ENCODE measurements around the gene ZDHHC14. TPM values are rescaled to one million over a fixed set of nuclear protein-coding genes. Genes with fewer than 3 reads are reported as not detected.

The ZDHHC14 gene
- total and polyA plus RNA-seq, 4 donors, result 12.3 to 46.8 (median 28.1) TPM

DNA sequence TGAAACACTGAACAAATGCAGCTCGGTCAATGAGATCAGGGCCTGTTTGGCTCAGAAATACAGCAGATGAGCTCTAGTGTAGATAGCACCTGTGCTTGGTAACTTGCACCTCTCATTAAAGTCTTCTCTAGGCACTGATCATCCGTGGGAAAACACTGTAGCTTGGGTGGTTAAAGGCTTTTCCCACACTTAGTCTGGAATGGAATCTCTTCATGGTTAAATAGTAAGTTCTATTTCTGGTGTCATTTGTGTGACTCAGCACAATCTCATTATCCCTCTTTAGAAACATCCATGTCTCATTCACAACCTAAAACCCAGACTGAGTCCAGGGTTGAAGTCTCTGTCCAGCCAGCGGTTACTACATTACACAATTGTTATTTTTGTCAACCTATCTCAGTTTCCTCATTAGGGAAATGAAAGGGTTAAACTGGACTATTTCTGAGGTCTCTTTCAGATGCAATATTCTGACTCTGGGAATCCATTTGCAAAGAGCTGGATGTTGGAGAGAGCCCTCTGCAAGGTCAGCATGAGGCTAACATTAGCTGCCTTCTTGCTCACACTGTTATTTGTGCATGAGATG, 125.0 kb downstream of the ZDHHC14 start:
- Histone ChIP-seq H3K9me3 (ENCODE audit: control insufficient read depth, insufficient read depth, low read length) (peaks cover 3% of the 10 kb centered on the region), H3K27ac (ENCODE audit: low read depth, low read length) (no peak overlapping the region), H3K4me1 (ENCODE audit: control insufficient read depth, insufficient read depth, low read length) (no peaks in the 10 kb centered on the region), H3K36me3 (ENCODE audit: control insufficient read depth, insufficient read depth, low read length) (no peaks in the 10 kb centered on the region), H3K27me3 (ENCODE audit: control insufficient read depth, insufficient read depth, low read length) (no peaks in the 10 kb centered on the region), H3K4me3 (ENCODE audit: low read depth, low read length) (no peak overlapping the region)
- WGBS (ENCODE audit: insufficient coverage), result 100% methylated on average over 1 of the region's 3 CpGs
- no peak for DNase-seq (ENCODE audit: low read depth in 4 of 6, low spot score in 6 of 6)

- DNase-seq (ENCODE audit: low read depth in 4 of 6, low spot score in 6 of 6), result no peak
- Histone ChIP-seq H3K4me1 (ENCODE audit: control insufficient read depth, insufficient read depth, low read length) (peaks cover 15% of the 10 kb centered on the region), H3K27ac (ENCODE audit: low read depth, low read length) (no peak overlapping the region), H3K9me3 (ENCODE audit: control insufficient read depth, insufficient read depth, low read length) (peaks cover 3% of the 10 kb centered on the region), H3K27me3 (ENCODE audit: control insufficient read depth, insufficient read depth, low read length) (no peaks in the 10 kb centered on the region), H3K36me3 (ENCODE audit: control insufficient read depth, insufficient read depth, low read length) (no peaks in the 10 kb centered on the region), H3K4me3 (ENCODE audit: low read depth, low read length) (no peak overlapping the region)
- 81% methylated on average over 12 of the region's 24 CpGs for WGBS (ENCODE audit: insufficient coverage)
These were observed 129.6 kb downstream of the ZDHHC14 start for GRCh38 chr6:157510323-157511188.

DNA sequence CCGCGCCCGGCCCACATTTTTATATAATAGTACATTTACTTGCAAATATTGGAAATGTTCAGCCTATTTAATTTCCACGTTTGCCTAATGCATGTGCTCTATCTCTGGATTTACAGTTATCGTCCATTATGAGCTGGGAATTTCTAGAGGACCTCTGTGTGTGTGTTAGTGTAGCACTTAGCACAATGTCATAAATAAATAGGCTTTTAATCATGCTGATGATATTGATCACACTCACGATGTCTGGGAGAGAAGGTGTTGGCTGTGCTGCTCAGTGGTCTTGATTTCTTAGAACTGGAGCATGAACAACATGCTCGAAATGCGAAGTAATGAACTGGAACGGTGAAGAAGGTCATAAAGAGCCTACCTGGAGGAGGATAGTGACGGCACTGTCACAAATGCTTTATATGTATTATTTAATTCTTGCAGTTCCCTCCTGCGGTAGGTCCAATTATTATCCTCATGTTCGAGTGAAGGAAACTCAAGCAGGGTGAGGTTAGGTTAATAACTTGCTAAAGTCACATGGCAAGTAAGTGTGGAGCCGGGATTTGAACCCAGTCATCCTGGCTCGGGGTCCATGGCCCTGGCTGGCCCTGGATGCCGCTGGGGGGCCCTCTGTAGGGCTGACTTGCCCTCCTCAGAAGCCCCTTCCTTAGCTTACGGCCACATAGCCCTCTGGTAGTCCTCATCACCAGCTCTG, 130.8 kb downstream of the ZDHHC14 start:
- Histone ChIP-seq H3K27ac (ENCODE audit: low read depth, low read length) (no peak overlapping the region), H3K36me3 (ENCODE audit: control insufficient read depth, insufficient read depth, low read length) (no peaks in the 10 kb centered on the region), H3K27me3 (ENCODE audit: control insufficient read depth, insufficient read depth, low read length) (no peaks in the 10 kb centered on the region), H3K9me3 (ENCODE audit: control insufficient read depth, insufficient read depth, low read length) (no peaks in the 10 kb centered on the region), H3K4me1 (ENCODE audit: control insufficient read depth, insufficient read depth, low read length) (peaks cover 15% of the 10 kb centered on the region), H3K4me3 (ENCODE audit: low read depth, low read length) (no peak overlapping the region)
- DNase-seq (ENCODE audit: low read depth in 4 of 6, low spot score in 6 of 6), result no peak
- 93% methylated on average over 11 of the region's 16 CpGs for WGBS (ENCODE audit: insufficient coverage)

DNA sequence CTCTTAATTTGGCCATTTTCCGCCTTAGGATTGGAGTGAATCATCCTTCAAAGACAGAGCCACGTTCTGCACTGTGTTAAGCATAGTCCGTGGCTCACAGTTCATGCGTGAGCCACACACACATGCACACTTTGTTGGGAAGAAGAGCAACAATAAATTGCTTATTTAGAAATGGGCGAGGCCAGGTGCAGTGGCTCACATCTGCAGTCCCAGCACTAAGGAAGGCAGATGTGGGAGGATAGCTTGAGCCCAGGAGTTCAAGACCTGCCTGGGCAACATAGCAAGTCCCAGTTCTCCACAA, 131.3 kb downstream of the ZDHHC14 start:
- Histone ChIP-seq H3K36me3 (ENCODE audit: control insufficient read depth, insufficient read depth, low read length) (no peaks in the 10 kb centered on the region), H3K9me3 (ENCODE audit: control insufficient read depth, insufficient read depth, low read length) (no peaks in the 10 kb centered on the region), H3K27ac (ENCODE audit: low read depth, low read length) (no peak overlapping the region), H3K4me1 (ENCODE audit: control insufficient read depth, insufficient read depth, low read length) (peaks cover 19% of the 10 kb centered on the region), H3K4me3 (ENCODE audit: low read depth, low read length) (no peak overlapping the region), H3K27me3 (ENCODE audit: control insufficient read depth, insufficient read depth, low read length) (no peaks in the 10 kb centered on the region)
- 68% methylated on average over 4 of the region's 5 CpGs for WGBS (ENCODE audit: insufficient coverage)
- no peak for DNase-seq (ENCODE audit: low read depth in 4 of 6, low spot score in 6 of 6)

- peak overlapping the region; percentile 36 for H3K27ac ChIP-seq (ENCODE audit: low read depth, low read length)
- DNase-seq (ENCODE audit: low read depth in 4 of 6, low spot score in 6 of 6), result peak in 2 of 6 donors; percentile 62 to 91
- no peaks in the 10 kb centered on the region for H3K27me3 ChIP-seq (ENCODE audit: control insufficient read depth, insufficient read depth, low read length)
- H3K36me3 ChIP-seq (ENCODE audit: control insufficient read depth, insufficient read depth, low read length), result no peaks in the 10 kb centered on the region
- H3K4me3 ChIP-seq (ENCODE audit: low read depth, low read length), result no peak overlapping the region
- peaks cover 25% of the 10 kb centered on the region for H3K4me1 ChIP-seq (ENCODE audit: control insufficient read depth, insufficient read depth, low read length)
- H3K9me3 ChIP-seq (ENCODE audit: control insufficient read depth, insufficient read depth, low read length), result no peaks in the 10 kb centered on the region
- 37% methylated on average over 2 of the region's 9 CpGs for WGBS (ENCODE audit: insufficient coverage)
These were observed 132.1 kb downstream of the ZDHHC14 start for GRCh38 chr6:157513004-157513603.

- Histone ChIP-seq H3K27me3 (ENCODE audit: control insufficient read depth, insufficient read depth, low read length) (no peaks in the 10 kb centered on the region), H3K9me3 (ENCODE audit: control insufficient read depth, insufficient read depth, low read length) (no peaks in the 10 kb centered on the region), H3K4me3 (ENCODE audit: low read depth, low read length) (no peak overlapping the region), H3K36me3 (ENCODE audit: control insufficient read depth, insufficient read depth, low read length) (no peaks in the 10 kb centered on the region), H3K27ac (ENCODE audit: low read depth, low read length) (no peak overlapping the region), H3K4me1 (ENCODE audit: control insufficient read depth, insufficient read depth, low read length) (peaks cover 25% of the 10 kb centered on the region)
- WGBS (ENCODE audit: insufficient coverage), result 96% methylated on average over 5 of the region's 13 CpGs
- no peak for DNase-seq (ENCODE audit: low read depth in 4 of 6, low spot score in 6 of 6)
These were observed 132.9 kb downstream of the ZDHHC14 start for GRCh38 chr6:157513619-157514485.

DNA sequence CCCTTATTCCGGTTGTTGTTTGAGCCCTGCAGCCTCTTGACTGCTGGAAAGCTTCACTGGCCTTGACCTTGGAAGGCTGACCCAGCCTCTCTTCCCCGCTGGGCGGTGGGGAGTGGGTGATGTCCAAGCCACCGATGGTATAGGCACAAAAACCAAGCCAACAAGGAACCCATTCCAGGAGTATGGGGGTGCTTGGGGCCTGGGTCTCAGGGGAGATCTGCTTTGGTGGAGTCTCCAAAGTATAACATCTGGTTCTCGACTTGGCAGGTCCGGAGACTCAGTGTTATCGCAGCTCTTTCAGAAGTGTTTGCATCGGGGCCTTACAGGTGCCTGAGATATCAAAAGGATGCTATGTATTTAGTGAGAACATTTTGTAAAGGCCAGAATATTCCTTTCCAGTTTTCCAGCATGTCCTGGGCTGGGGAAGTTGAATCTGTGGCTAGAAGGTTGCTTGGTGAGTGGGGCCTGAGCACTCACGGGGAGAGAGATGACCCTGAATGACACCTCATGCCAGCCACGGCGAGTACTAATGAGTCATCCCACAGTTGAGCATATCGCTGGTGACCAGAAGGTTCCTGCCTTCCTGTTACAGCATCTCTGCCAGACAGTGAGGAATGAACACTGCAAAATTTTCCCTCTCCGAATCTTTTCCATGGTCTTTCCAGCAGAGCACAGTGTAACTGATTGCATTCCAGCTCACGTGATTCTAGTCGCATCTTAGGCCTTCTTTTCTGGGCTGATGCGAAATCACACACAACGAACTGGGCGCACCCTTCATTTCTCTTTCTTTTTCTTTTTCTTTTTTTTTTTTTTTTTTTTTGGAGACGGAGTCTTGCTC, 133.9 kb downstream of the ZDHHC14 start:
- no peaks in the 10 kb centered on the region for H3K36me3 ChIP-seq (ENCODE audit: control insufficient read depth, insufficient read depth, low read length)
- no peaks in the 10 kb centered on the region for H3K9me3 ChIP-seq (ENCODE audit: control insufficient read depth, insufficient read depth, low read length)

GRCh38 chr6:157516319-157517026, 135.5 kb downstream of the ZDHHC14 start:
- no peak for DNase-seq (ENCODE audit: low read depth in 4 of 6, low spot score in 6 of 6)
- Histone ChIP-seq H3K4me3 (ENCODE audit: low read depth, low read length) (no peak overlapping the region), H3K27me3 (ENCODE audit: control insufficient read depth, insufficient read depth, low read length) (no peaks in the 10 kb centered on the region), H3K9me3 (ENCODE audit: control insufficient read depth, insufficient read depth, low read length) (no peaks in the 10 kb centered on the region), H3K27ac (ENCODE audit: low read depth, low read length) (no peak overlapping the region), H3K36me3 (ENCODE audit: control insufficient read depth, insufficient read depth, low read length) (no peaks in the 10 kb centered on the region), H3K4me1 (ENCODE audit: control insufficient read depth, insufficient read depth, low read length) (peaks cover 25% of the 10 kb centered on the region)
- 92% methylated on average over 8 of the region's 9 CpGs for WGBS (ENCODE audit: insufficient coverage)

More for the DNA sequence above, 133.9 kb downstream of the ZDHHC14 start:
- WGBS (ENCODE audit: insufficient coverage), result 93% methylated on average over 13 of the region's 19 CpGs
- Histone ChIP-seq H3K27me3 (ENCODE audit: control insufficient read depth, insufficient read depth, low read length) (no peaks in the 10 kb centered on the region), H3K4me3 (ENCODE audit: low read depth, low read length) (no peak overlapping the region), H3K4me1 (ENCODE audit: control insufficient read depth, insufficient read depth, low read length) (peaks cover 25% of the 10 kb centered on the region), H3K27ac (ENCODE audit: low read depth, low read length) (no peak overlapping the region)
- no peak for DNase-seq (ENCODE audit: low read depth in 4 of 6, low spot score in 6 of 6)

Measured in spinal cord (tissue), 10 donors.